NT2/D1 (cell line): ENCODE measurements around the gene MYG1.

Experiments
- DNase-seq: peaks from one replicate; pipeline ENCODE4 v3.0.0-alpha.2; 2011; ENCODE audit warnings: low read depth, low spot score
- H3K27me3 ChIP-seq: 2 replicates; pipeline ENCODE4 v1.6.0; 2011; ENCODE audit warnings: mild to moderate bottlenecking; ENCODE audit not compliant: insufficient read length, insufficient read depth
- H3K36me3 ChIP-seq: 2 replicates; pipeline ENCODE4 v1.6.1; 2011; ENCODE audit warnings: mild to moderate bottlenecking, low read length, mixed read lengths; ENCODE audit not compliant: insufficient read depth, insufficient read length
- H3K4me1 ChIP-seq: 2 replicates; pipeline ENCODE4 v1.5.1; 2011; ENCODE audit not compliant: insufficient read depth, insufficient read length
- H3K4me3 ChIP-seq: 2 replicates; pipeline ENCODE4 v1.5.1; 2011; ENCODE audit warnings: low read depth; ENCODE audit not compliant: insufficient read length
- H3K9ac ChIP-seq: 2 replicates; pipeline ENCODE4 v1.6.0; 2011; ENCODE audit warnings: low read depth; ENCODE audit not compliant: insufficient read length
- H3K9me3 ChIP-seq: 2 replicates; pipeline ENCODE4 v1.5.1; 2011; ENCODE audit warnings: mild to moderate bottlenecking, low read length; ENCODE audit not compliant: insufficient read depth
- SUZ12 ChIP-seq: IDR thresholded peaks from 2 replicates; pipeline ENCODE4 v1.6.1; 2011; ENCODE audit not compliant: insufficient read length, insufficient read depth; ENCODE audit errors: extremely low read depth
- YY1 ChIP-seq: IDR thresholded peaks from 2 replicates; pipeline ENCODE4 v1.6.1; 2011; ENCODE audit not compliant: insufficient read length, insufficient read depth
- ZNF274 ChIP-seq: IDR thresholded peaks from 2 replicates; pipeline ENCODE4 v1.6.1; 2011; ENCODE audit warnings: mild to moderate bottlenecking, low read depth, low read length

MYG1 gene

GRCh38 chr12:53332744-53333143 lies 33.2 kb downstream of the MYG1 start:
- no peaks in the 10 kb centered on the region for H3K9me3 ChIP-seq
- TF ChIP-seq YY1 (no peak), ZNF274 (no peak), SUZ12 (no peak)
- H3K36me3 ChIP-seq: no peaks in the 10 kb centered on the region
- DNase-seq: no peak
- no peak overlapping the region for H3K9ac ChIP-seq
- H3K27me3 ChIP-seq: peaks cover 13% of the 10 kb centered on the region
- H3K4me1 ChIP-seq: peaks cover 25% of the 10 kb centered on the region
- no peak overlapping the region for H3K4me3 ChIP-seq

GRCh38 chr12:53333289-53333688 lies 33.8 kb downstream of the MYG1 start:
- DNase-seq: no peak
- H3K4me1 ChIP-seq: peaks cover 24% of the 10 kb centered on the region
- H3K36me3 ChIP-seq: no peaks in the 10 kb centered on the region
- no peaks in the 10 kb centered on the region for H3K9me3 ChIP-seq
- no peak overlapping the region for H3K4me3 ChIP-seq
- no peak overlapping the region for H3K9ac ChIP-seq
- H3K27me3 ChIP-seq: peaks cover 8% of the 10 kb centered on the region
- TF ChIP-seq YY1 (no peak), ZNF274 (no peak), SUZ12 (no peak)

- Histone ChIP-seq H3K9me3 (no peaks in the 10 kb centered on the region), H3K4me1 (peaks cover 25% of the 10 kb centered on the region), H3K27me3 (peaks cover 5% of the 10 kb centered on the region), H3K4me3 (no peak overlapping the region), H3K9ac (no peak overlapping the region), H3K36me3 (no peaks in the 10 kb centered on the region)
- TF ChIP-seq SUZ12 (no peak), YY1 (no peak), ZNF274 (no peak)
- no peak for DNase-seq
Measured at GRCh38 chr12:53333845-53334244, 34.4 kb downstream of the MYG1 start.

- Histone ChIP-seq H3K27me3 (peaks cover 5% of the 10 kb centered on the region), H3K9me3 (no peaks in the 10 kb centered on the region), H3K9ac (peak overlapping the region; percentile 22), H3K36me3 (no peaks in the 10 kb centered on the region), H3K4me3 (no peak overlapping the region), H3K4me1 (peaks cover 23% of the 10 kb centered on the region)
- no peak for DNase-seq
- no peak for TF ChIP-seq SUZ12
- no peak for TF ChIP-seq YY1
- TF ChIP-seq ZNF274: no peak
Measured at GRCh38 chr12:53334822-53335221, 35.3 kb downstream of the MYG1 start.

- TF ChIP-seq YY1 (no peak), SUZ12 (no peak), ZNF274 (no peak)
- DNase-seq: no peak
Measured at GRCh38 chr12:53336181-53336681, 36.7 kb downstream of the MYG1 start, which contains the start of gene SP7. Gene SP7 (minus strand): TSS chr12:53336354. CDS start chr12:53335646, 708 bp downstream.

GRCh38 chr12:53338017-53338416 lies 38.5 kb downstream of the MYG1 start:
- DNase-seq: no peak
- Histone ChIP-seq H3K4me1 (peaks cover 23% of the 10 kb centered on the region), H3K27me3 (peaks cover 5% of the 10 kb centered on the region)

More at GRCh38 chr12:53336181-53336681, 36.7 kb downstream of the MYG1 start, which contains the start of gene SP7:
- H3K4me3 ChIP-seq: no peak within 1 kb of the TSS
- peaks cover 23% of the 10 kb centered on the region for H3K4me1 ChIP-seq
- peaks cover 5% of the 10 kb centered on the region for H3K27me3 ChIP-seq
- peak within 1 kb of the TSS; percentile 42 for H3K9ac ChIP-seq
- no peaks in the 10 kb centered on the region for H3K9me3 ChIP-seq
- H3K36me3 ChIP-seq: no peaks in the 10 kb centered on the region

GRCh38 chr12:53338916-53339315 lies 39.4 kb downstream of the MYG1 start:
- Histone ChIP-seq H3K36me3 (no peaks in the 10 kb centered on the region), H3K27me3 (peaks cover 5% of the 10 kb centered on the region), H3K9ac (no peak overlapping the region), H3K4me1 (peaks cover 23% of the 10 kb centered on the region), H3K4me3 (no peak overlapping the region), H3K9me3 (no peaks in the 10 kb centered on the region)
- no peak for TF ChIP-seq YY1
- TF ChIP-seq SUZ12: no peak
- no peak for TF ChIP-seq ZNF274
- no peak for DNase-seq

More at GRCh38 chr12:53338017-53338416, 38.5 kb downstream of the MYG1 start:
- Histone ChIP-seq H3K36me3 (no peaks in the 10 kb centered on the region), H3K4me3 (no peak overlapping the region), H3K9me3 (no peaks in the 10 kb centered on the region), H3K9ac (no peak overlapping the region)
- no peak for TF ChIP-seq SUZ12
- no peak for TF ChIP-seq ZNF274
- no peak for TF ChIP-seq YY1
